Muscle of arm (tissue), 12 donors: ENCODE measurements around the gene APBA1. TPM values are rescaled to one million over a fixed set of nuclear protein-coding genes. Genes with fewer than 3 reads are reported as not detected.

Experiments
- DNase-seq: peaks from one replicate; pipeline ENCODE4 v3.0.0-alpha.2; 2013
- polyA plus RNA-seq, 12 donors: library from polyadenylated mRNA; unstranded; fragments of 120-200 nt; gene quantifications; one replicate each; pipeline ENCODE4 v1.2.1, GENCODE V29; 2013; ENCODE audit not compliant: insufficient read length in 12 of 12

APBA1 gene
- polyA plus RNA-seq, 12 donors, result 5.7 to 19.9 (median 8.5) TPM; not detected in 1

GRCh38 chr9:69476797-69477196 lies 195.4 kb downstream of the APBA1 start:
- no peak for DNase-seq

DNA sequence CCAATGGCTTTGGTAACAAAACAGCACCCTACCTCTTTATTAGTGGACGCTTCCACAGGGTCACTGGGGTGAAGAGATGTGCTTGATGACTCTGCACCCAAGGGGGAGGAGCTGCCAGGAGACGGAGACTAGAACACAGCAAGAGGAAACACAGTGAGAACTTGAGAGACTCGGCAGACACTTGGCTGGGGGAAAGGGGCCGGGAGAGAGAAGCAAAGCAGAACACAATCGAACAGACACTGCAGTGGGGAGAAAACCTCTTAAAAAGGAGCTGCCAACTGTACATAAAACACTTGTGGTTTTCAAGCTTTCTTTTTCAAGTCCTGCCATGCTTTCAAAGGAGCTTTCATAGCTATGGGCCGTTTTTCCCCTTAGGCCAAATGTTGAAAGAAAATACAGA lies 196.2 kb downstream of the APBA1 start:
- DNase-seq, result no peak

GRCh38 chr9:69474821-69475220 lies 197.3 kb downstream of the APBA1 start:
- DNase-seq, result no peak

DNA sequence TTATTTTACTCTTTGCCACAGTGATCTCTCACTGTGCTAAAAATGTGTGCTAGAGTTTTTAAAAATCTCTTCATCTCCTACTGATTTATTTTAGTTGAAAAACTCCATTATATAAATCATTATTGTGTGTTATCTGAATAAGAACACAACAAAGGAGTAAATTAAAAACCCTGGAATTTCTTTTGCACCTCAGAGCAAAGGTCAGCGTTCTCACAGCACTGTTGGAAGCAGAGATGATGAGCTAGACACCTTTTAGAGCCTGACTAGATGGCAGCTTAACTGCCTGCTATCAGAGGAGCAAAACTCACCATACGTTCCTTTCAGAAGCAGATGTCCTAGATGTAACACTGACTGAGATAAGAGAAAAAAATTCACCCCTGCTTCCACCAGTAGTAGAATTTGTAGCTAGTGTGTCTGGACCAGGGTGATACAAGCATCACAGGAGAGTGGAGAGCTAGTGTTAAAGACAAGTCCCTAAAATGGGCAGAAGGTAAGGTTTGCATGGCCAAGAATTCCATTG lies 200.0 kb downstream of the APBA1 start:
- DNase-seq, result no peak

GRCh38 chr9:69471433-69471832 lies 200.7 kb downstream of the APBA1 start:
- DNase-seq, result no peak

DNA sequence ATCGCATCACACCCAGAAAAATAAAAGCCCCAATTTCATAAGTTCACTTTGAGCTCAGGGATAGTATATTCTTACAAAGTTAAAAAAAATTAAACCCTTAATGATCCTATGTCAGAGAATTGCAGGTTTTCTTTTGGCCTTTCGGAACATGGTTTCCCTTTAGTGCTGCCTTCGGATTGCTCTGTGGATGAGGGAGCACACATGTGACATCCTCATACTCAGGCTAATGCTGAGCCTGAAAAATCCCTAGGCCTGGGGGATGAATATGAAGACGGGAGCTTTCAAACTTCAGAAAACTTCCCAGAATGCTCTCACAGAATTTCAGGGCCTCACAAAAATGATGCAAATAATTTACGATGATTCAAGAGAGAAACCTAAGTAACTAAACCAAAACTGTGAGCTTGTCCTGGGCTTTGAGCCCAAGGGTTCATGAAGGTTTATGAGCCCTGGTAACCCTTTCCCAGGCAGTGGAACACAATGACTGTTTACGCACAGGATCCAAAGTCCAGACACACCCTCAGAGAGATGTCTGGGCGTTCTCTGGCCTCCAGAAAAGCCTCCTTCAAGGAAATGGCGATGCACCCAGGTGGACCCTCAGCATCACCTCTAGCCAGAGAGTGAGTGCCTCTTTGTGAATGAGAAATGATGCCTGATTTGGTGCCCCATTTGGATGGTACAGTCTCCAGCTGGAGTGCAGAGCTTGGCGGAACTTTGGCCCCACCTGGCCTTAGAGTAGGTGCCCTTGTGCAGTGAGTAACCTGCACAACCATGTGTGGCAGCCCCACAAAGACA lies 201.8 kb downstream of the APBA1 start:
- DNase-seq, result no peak

GRCh38 chr9:69469136-69469535 lies 203.0 kb downstream of the APBA1 start:
- no peak for DNase-seq

GRCh38 chr9:69468380-69468779 lies 203.8 kb downstream of the APBA1 start:
- DNase-seq, result no peak

DNA sequence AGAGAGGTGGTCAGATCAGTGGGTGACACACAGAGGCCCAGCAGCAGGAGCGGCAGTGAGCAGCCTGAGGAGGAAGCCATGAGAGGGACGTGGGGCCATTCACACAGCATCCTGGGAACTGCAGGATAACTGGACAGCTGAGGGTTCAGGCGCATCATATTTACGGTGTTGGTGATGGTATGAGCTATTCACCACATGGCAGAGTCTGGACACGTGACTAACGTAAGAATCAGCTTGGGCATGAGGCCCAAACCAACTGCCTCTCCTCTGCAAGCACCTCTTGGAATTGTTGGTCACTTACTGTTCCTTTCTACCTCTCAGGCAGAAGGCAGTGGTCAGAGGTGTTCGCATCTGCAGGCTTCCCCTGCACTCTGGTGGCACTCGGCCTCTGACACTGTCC lies 206.0 kb downstream of the APBA1 start:
- no peak for DNase-seq

DNA sequence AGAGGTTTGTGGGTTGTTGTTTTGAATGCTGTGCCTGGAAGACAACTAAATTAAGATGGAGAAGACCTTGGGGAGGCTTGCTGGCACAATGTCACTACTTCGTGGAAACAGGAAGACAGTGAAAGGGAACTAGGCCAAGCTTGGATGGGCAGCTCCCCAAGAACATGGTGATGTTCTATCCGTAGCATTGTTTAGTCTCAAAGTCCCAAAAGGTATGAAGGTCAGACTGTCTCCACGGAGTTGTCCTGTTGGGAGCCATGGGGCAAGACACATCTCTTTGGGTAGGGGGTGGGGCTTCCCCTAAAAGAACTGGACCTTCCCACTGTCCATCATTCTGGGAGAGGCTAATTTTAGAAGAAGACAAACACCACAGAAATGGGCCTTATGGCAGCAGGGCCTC lies 206.7 kb downstream of the APBA1 start:
- DNase-seq, result peak; percentile 18

GRCh38 chr9:69463497-69464068 lies 208.6 kb downstream of the APBA1 start:
- DNase-seq, result no peak

DNA sequence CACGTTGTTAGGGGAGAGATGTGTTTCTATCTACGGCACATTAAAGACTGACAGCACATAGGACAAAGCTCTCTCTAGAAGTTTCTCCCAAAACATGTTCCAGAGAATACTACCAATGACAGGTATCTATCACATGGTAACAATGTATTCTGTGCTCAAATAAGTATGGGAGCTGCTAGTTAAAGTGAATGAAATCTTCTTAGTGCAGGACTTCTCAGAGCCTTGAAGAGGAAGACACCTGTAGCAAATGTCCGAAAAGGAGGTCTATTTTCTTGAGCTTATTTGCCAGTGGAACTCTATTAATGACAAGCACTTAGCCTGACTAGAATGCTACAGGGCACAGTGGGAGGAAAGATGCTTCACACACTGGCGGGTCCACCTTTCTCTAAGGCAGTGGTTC lies 209.8 kb downstream of the APBA1 start:
- no peak for DNase-seq

DNA sequence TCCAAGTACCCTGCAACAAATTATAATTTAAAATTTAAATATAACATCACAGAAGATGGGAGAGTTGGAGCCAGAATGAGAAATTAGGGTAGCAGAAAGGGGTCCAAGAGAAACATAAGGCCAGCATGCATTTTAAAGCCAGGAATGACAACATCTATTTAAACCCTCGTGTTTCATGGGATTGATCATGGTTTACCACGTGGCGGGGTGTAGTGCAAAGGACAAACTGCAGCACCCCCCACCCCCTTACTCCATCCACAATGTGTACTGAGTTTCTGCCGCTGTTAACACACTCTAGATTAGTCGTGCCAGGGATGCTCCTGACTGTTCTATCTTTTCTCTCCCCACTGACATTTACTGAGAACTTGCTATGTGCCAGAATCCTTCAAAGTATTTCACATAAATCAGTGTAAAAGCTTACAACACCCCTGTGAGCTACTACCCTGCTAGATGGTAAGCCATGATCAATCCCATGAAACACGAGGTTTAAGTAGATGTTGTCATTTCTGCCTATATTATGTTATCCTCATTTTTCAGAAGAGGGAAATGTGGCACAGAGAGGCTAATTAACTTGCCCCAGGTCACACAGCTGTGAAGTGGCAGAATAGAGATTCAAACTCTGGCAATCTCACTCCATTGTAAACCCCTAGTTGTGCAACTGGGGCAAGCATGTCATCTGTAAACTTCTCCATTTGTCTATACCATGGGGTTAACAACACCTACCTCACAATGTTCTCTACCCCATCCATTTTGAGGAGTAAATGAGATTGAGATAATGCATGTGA lies 210.9 kb downstream of the APBA1 start:
- no peak for DNase-seq

GRCh38 chr9:69460012-69460411 lies 212.2 kb downstream of the APBA1 start:
- no peak for DNase-seq

- DNase-seq, result no peak
Observed at GRCh38 chr9:69458176-69458575, 214.0 kb downstream of the APBA1 start.

- no peak for DNase-seq
Observed at GRCh38 chr9:69456201-69456600, 216.0 kb downstream of the APBA1 start.

DNA sequence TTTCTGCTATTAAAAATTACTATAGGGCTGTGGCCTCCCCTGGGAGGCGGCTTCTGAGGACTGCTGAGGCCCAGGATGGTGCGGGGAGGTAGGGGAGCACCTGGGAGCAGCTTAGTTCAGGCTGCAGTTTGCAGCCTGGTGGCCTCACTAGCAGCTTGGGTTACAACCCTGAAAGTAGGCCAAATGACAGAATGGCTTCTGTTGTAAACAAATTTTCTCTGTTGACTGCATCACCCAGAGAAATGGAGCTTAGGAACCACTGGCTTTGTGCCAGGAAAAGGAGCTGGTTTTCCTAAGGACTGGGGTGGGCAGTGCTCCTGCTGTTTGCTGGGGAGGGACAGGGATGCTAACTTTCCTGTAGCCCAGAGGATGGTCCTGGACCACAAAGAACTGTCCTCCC lies 216.9 kb downstream of the APBA1 start:
- DNase-seq, result no peak

GRCh38 chr9:69454321-69454720 lies 217.8 kb downstream of the APBA1 start:
- no peak for DNase-seq

DNA sequence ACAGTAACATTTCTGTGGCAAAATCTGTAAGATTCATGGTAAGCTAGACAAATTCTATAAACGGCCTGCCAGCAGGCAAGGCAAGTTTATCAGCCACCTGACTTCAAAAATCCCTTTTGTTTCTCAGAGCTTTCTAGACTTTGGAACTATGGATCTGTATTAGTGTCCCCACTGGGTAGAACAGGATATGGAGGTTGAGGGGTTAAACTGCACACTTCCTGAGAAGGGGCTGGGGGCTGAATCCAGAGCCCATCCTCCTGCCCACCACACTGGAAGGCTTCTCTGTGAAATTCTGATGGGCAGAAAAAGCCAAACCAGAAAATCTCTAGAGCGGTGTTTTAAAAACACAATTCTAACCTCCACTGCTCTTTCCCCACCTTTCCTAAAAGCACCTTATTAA lies 218.4 kb downstream of the APBA1 start:
- DNase-seq, result no peak

DNA sequence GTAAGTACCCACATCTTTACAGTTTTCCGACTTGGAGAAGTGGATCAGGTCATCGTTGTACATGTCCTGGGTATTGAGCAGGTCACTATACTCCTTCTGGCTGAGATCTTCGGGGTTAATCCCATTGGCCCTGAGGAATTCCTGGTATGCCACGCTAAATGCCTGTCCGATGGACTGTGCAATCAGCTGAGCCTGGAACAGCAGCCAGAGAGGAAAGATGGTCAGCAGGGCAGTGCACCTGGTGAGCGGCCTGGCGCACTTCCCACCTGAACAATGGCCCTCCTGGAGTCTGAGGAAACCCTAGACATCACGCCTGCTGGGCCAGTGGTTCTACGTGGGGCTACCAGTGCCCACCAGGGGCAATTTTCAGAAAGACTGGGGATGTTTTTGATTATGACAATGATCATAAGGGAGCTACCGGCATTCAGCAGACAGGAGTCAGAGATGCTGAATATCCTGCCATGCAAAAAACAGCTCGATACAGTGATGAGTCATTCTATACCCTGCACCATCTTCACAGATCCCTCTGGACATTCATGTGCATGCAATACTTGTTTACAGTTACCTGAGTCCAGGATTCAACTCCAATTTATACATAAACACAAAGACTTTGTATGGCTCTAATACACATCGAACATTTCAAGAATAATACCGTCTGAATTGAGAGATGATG lies 219.9 kb downstream of the APBA1 start:
- no peak for DNase-seq

DNA sequence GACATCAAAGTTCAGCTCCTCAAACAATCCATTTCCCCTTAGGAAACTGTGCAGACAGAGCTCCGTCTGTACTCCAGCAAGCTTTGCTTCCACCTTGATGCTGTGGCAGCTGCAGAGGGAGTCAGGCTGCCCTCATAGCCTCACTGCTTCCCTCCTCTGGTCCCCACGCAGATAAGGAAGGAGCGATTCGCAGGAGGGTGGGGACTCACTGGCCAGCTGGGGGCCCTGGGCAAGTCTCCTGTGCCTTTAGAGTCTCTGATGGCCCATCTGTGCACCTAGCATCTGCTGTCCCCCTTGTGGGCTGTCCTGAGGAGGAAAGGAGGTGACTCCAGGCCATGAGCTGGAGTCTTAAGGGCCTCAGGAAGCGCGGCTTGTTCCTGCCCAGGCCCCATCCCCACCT lies 225.7 kb downstream of the APBA1 start:
- DNase-seq, result no peak

DNA sequence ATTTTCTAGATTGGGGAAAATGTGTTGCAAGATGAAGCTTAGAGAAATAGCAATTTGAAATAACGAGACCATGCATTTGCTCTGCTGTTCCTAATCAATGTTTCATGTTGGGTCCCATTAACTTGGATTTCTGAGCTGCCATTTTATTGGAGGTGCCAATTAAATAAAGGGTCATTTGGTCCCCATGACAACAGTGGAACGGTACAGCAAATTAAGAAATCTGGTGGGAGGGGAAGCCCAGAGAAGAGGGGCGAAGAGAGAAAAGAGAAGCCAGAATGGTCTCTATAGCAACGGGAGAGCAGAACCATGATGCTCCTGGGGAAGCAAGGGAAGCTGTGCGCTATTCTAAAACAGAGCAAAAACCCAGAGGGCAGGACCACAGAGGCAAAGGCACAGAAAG lies 226.9 kb downstream of the APBA1 start:
- DNase-seq, result no peak
